HL-60 (cell line): ENCODE results near the gene PPP1R3A.

Experiments
- CTCF ChIP-seq: IDR thresholded peaks from one replicate; pipeline ENCODE4 v1.5.1; 2011; ENCODE audit warnings: low read length, control low read depth, inconsistent platforms; ENCODE audit not compliant: insufficient read depth
- GABPA ChIP-seq: IDR thresholded peaks from 2 replicates; pipeline ENCODE4 v1.6.1; 2012; ENCODE audit warnings: low read depth
- POLR2AphosphoS5 ChIP-seq: IDR thresholded peaks from 2 replicates; pipeline ENCODE4 v1.6.1; 2012; ENCODE audit warnings: low read depth
- REST ChIP-seq: IDR thresholded peaks from 2 replicates; pipeline ENCODE4 v1.6.1; 2012; ENCODE audit warnings: low read depth; ENCODE audit not compliant: insufficient replicate concordance
- SPI1 ChIP-seq: IDR thresholded peaks from 2 replicates; pipeline ENCODE4 v1.6.1; 2012; ENCODE audit warnings: low read depth, mild to moderate bottlenecking, borderline replicate concordance

GRCh38 chr7:113953553-113953952 lies 34.7 kb upstream of the PPP1R3A start:
- TF ChIP-seq REST (no peak), CTCF (no peak), GABPA (no peak), POLR2AphosphoS5 (no peak), SPI1 (no peak)
